Endothelial cell of umbilical vein (primary cell): ENCODE data around the gene FAM98B. TPM values are rescaled to one million over a fixed set of nuclear protein-coding genes. Genes with fewer than 3 reads are reported as not detected.

ENCODE experiments used
- BruUV-seq: library from RNA; stranded (reverse); fragments of 400-500 nt; replicated peaks from 2 replicates; lab custom pipeline; 2021; lab: Mats Ljungman, UMichigan
- CTCF ChIA-PET: fragments of 300-600, 350-600 bp; sonication (Branson Sonifier 250); formaldehyde crosslinking; loops from one replicate; lab custom pipeline; 2021; ENCODE audit warnings: antibody characterized with exemption, inconsistent platforms; lab: Charles Lee
- POLR2A ChIA-PET: fragments of 300-600, 350-600 bp; sonication (Branson Sonifier 250); formaldehyde crosslinking; loops from one replicate; lab custom pipeline; 2021; ENCODE audit warnings: antibody characterized with exemption, inconsistent platforms; lab: Charles Lee
- DNase-seq: peaks from one replicate; pipeline ENCODE4 v3.0.0-alpha.2; 2011; ENCODE audit warnings: low read depth, low spot score
- FAIRE-seq: peaks from 2 replicates; lab custom pipeline; 2011; peaks lifted over from hg19 to GRCh38; lab: Jason Lieb, UNC
- H2AFZ ChIP-seq: 2 replicates; pipeline ENCODE4 v1.6.0; 2012; ENCODE audit warnings: low read depth, low read length, control low read depth, inconsistent platforms
- H3K27ac ChIP-seq: 2 replicates; pipeline ENCODE4 v1.5.1; 2011; ENCODE audit warnings: low read depth, mild to moderate bottlenecking, control low read depth, low read length, moderate library complexity; ENCODE audit not compliant: insufficient read depth
- H3K27me3 ChIP-seq, 2 experiments: 2 replicates each; pipeline versions ENCODE4 v1.6.0 to v1.6.1; 2011; ENCODE audit warnings: low read length in 2 of 2, mixed read lengths in 1 of 2; ENCODE audit not compliant: control insufficient read depth in 2 of 2, insufficient read depth in 2 of 2
- H3K36me3 ChIP-seq, 2 experiments: 2 replicates in 1 of 2; 3 replicates in 1 of 2; pipeline ENCODE4 v1.5.1; 2011; ENCODE audit warnings: low read length in 2 of 2, mild to moderate bottlenecking in 1 of 2, moderate library complexity in 1 of 2; ENCODE audit not compliant: control insufficient read depth in 2 of 2, insufficient read depth in 2 of 2; ENCODE audit errors: extremely low read depth in 1 of 2
- H3K4me1 ChIP-seq: 3 replicates; pipeline ENCODE4 v1.5.1; 2011; ENCODE audit warnings: mild to moderate bottlenecking, low read length; ENCODE audit not compliant: control insufficient read depth, insufficient read depth; ENCODE audit errors: extremely low read depth
- H3K4me2 ChIP-seq: 2 replicates; pipeline ENCODE4 v1.6.1; 2011; ENCODE audit warnings: low read length, control low read depth, mixed read lengths; ENCODE audit not compliant: insufficient read depth
- H3K4me3 ChIP-seq, 3 experiments: fragments of 200-600 bp in 1 of 3; sonication (generic), shearing (Covaris generic) in 1 of 3; replicated peaks in 1 of 3; 2 replicates each; pipeline ENCODE4 v1.5.1; 2011 to 2016; ENCODE audit warnings: control low read depth in 3 of 3, low read length in 3 of 3, mild to moderate bottlenecking in 2 of 3, inconsistent platforms in 1 of 3, low read depth in 1 of 3, moderate library complexity in 1 of 3; ENCODE audit not compliant: insufficient read depth in 1 of 3
- H3K79me2 ChIP-seq: 2 replicates; pipeline ENCODE4 v1.6.0; 2012; ENCODE audit warnings: low read length, inconsistent platforms; ENCODE audit not compliant: control insufficient read depth, insufficient read depth
- H3K9ac ChIP-seq: replicated peaks from 2 replicates; pipeline ENCODE3; 2011; ENCODE audit warnings: low read length, control low read depth; ENCODE audit not compliant: insufficient read depth; ENCODE audit errors: extremely low read depth
- H3K9me1 ChIP-seq: replicated peaks from 3 replicates; pipeline ENCODE4 v1.6.0; 2011; ENCODE audit warnings: mild to moderate bottlenecking, low read length; ENCODE audit not compliant: control insufficient read depth, insufficient read depth; ENCODE audit errors: extremely low read depth
- H3K9me3 ChIP-seq: replicated peaks from 2 replicates; pipeline ENCODE4 v1.5.1; 2012; ENCODE audit warnings: low read length, inconsistent platforms; ENCODE audit not compliant: control insufficient read depth, insufficient read depth
- H4K20me1 ChIP-seq: replicated peaks from 2 replicates; pipeline ENCODE3; 2011; ENCODE audit warnings: mild to moderate bottlenecking, low read length; ENCODE audit not compliant: control insufficient read depth, insufficient read depth; ENCODE audit errors: extremely low read depth
- FOS ChIP-seq: IDR thresholded peaks from 2 replicates; pipeline ENCODE4 v1.6.1; 2011; ENCODE audit warnings: mild to moderate bottlenecking, low read length, moderate library complexity, borderline replicate concordance; ENCODE audit not compliant: insufficient read depth
- GATA2 ChIP-seq: IDR thresholded peaks from 2 replicates; pipeline ENCODE4 v1.7.0; 2011; ENCODE audit warnings: low read depth, mild to moderate bottlenecking, moderate library complexity, mixed read lengths, low read length; ENCODE audit not compliant: insufficient read length, insufficient read depth
- MYC ChIP-seq: IDR thresholded peaks from one replicate; pipeline ENCODE4 v1.6.1; 2011; ENCODE audit warnings: mild to moderate bottlenecking, low read depth, low read length
- POLR2A ChIP-seq: IDR thresholded peaks from 2 replicates; pipeline ENCODE4 v1.6.1; 2012; ENCODE audit warnings: low read depth, mild to moderate bottlenecking, control low read depth, low read length
- POLR2AphosphoS5 ChIP-seq: IDR thresholded peaks from 2 replicates; pipeline ENCODE4 v1.6.1; 2012; ENCODE audit warnings: low read depth, mild to moderate bottlenecking, control low read depth, low read length, moderate library complexity; ENCODE audit not compliant: insufficient read depth
- dilution Hi-C: fragments of 300-500 bp; cut with MboI; formaldehyde crosslinking; loops from one replicate; pipeline ENCODE4 v1.15.0; 2019; ENCODE audit warnings: low sequenced_read_pairs; ENCODE audit not compliant: extremely low pct_ligation_motif_present
- intact Hi-C: fragments of 100-400 bp; cut with micrococcal nuclease; formaldehyde crosslinking; loops from one replicate; pipeline ENCODE4 v1.10.0; 2022
- polyA plus RNA-seq, 4 experiments: library from polyadenylated mRNA; depleted of rRNA in 3 of 4; stranded (reverse) in 3 of 4; unstranded in 1 of 4; fragments of >200 nt; gene quantifications; 2 replicates each; pipeline versions ENCODE4 v1.2.1 to v1.2.3, GENCODE V29; 2011 to 2012; ENCODE audit warnings: missing spikeins in 1 of 4
- total RNA-seq: library from RNA; stranded (reverse); gene quantifications from 2 replicates; pipeline ENCODE4 v1.2.3, GENCODE V29; 2021
- TF ChIP-seq, protein P1 (sequence below): IDR thresholded peaks from 2 replicates; pipeline ENCODE4 v1.6.1; 2011; ENCODE audit not compliant: insufficient read depth, insufficient read length
- TF ChIP-seq, protein P2 (sequence below), 2 donors: IDR thresholded peaks; 1 replicate in 1 of 2; 2 replicates in 1 of 2; pipeline ENCODE4 v1.5.1; 2011; ENCODE audit warnings: low read length in 2 of 2, mild to moderate bottlenecking in 2 of 2, moderate library complexity in 2 of 2, control low read depth in 1 of 2, inconsistent platforms in 1 of 2, low read depth in 1 of 2; ENCODE audit not compliant: insufficient read depth in 1 of 2; ENCODE audit errors: extremely low read depth in 1 of 2

The FAM98B gene
- total and polyA plus RNA-seq, 2 donors (not counting 3 experiments of a cell fraction or from before 2014, with no cell fraction given) = 4.2 to 22.3 TPM

DNA sequence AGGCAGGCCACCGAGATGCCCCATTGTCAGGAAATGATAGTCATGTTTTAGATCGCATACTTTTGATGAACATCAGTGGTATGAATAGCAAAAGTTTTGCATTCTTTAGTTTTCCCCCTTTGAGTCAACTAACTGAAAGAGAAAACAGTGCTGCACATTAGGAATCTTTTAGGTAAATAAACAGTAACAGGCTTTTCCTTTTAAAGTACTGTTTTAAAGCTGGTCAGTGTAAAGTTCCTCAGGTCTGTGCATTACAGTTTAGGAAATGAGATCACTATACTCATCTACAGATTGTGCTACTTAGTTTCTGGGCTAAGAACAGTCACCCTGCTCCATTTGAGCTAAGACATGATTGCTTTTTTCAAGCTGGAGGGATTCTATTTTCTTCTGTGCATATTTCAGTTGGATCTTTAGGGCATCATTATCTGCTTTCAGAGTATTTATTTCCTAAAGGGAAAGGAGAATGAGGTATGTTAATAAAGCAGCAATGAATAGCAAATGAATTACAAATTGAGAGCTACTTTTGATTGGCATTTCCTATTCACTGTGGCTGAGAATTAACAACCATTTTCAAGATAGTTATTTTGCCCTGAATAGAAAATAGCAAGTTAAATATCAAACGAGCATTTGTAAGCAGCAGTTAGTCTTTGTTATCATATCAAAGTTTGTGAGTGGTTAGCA, 36.5 kb downstream of the FAM98B start:
- no peak for TF ChIP-seq POLR2AphosphoS5
- TF ChIP-seq GATA2 = no peak
- TF ChIP-seq POLR2A = no peak
- no peak for TF ChIP-seq MYC
- TF ChIP-seq FOS = peak; percentile 10
- TF ChIP-seq, protein P1, sequence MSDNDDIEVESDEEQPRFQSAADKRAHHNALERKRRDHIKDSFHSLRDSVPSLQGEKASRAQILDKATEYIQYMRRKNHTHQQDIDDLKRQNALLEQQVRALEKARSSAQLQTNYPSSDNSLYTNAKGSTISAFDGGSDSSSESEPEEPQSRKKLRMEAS = no peak
- dilution Hi-C loops (no loop called here), intact Hi-C loops (no loop called here)
- CTCF ChIA-PET = interaction anchor here (0.8 to 2.1 kb wide), 10 partner anchors 9 to 494 kb away, joined by 3 to 8 read pairs (median 4); partner anchors contain the start of gene RASGRP1
- H3K4me1 ChIP-seq = peaks cover 11% of the 10 kb centered on the region
- peak overlapping the region; percentile 64 for H3K4me2 ChIP-seq
- H3K9me1 ChIP-seq = no peaks in the 10 kb centered on the region
- peak overlapping the region in 1 of 3 experiments; percentile 27 for H3K4me3 ChIP-seq
- POLR2A ChIA-PET = interaction anchor here (0.5 kb wide), 1 partner anchor 266 kb away, joined by 3 read pairs; no protein-coding TSS in a partner anchor
- FAIRE-seq (peak; percentile 65), DNase-seq (peak; percentile 49)
- H4K20me1 ChIP-seq = no peaks in the 10 kb centered on the region
- H3K79me2 ChIP-seq = no peaks in the 10 kb centered on the region
- H3K27ac ChIP-seq = no peak overlapping the region
- no peak overlapping the region for H2AFZ ChIP-seq
- H3K36me3 ChIP-seq = no peaks in the 10 kb centered on the region
- H3K9ac ChIP-seq = no peak overlapping the region
- H3K27me3 ChIP-seq = no peaks in the 10 kb centered on the region
- BruUV-seq = no TSS peak
- no peaks in the 10 kb centered on the region for H3K9me3 ChIP-seq

DNA sequence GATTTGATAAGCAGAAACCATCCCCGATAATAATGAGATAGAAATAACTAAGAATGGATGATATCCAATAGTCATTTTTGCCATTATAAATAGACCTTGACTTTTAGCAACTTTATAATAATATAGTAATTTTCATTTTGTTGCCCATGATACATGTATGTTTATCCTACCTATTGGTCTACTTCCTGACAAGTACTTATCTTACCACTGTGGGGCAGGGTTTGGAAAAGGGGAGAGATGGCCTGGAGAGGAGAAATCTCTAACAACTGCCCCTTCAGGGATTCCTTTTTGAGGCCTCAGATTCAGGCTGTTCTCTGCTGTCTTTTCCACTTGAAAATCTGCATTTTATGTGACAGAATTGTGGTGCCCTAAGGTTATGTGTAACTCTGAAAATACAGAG, 42.2 kb downstream of the FAM98B start:
- ChIA-PET CTCF (interaction anchor here (1.3 to 1.5 kb wide), 2 partner anchors 68 kb away, joined by 4 to 5 read pairs; partner anchors contain the start of gene RASGRP1), POLR2A (no interaction called here)
- no peaks in the 10 kb centered on the region for H3K9me1 ChIP-seq
- no peaks in the 10 kb centered on the region for H3K9me3 ChIP-seq
- no peaks in the 10 kb centered on the region for H3K36me3 ChIP-seq
- H3K4me3 ChIP-seq = no peak overlapping the region
- BruUV-seq = no TSS peak
- intact Hi-C loops (no loop called here), dilution Hi-C loops (no loop called here)
- H3K9ac ChIP-seq = no peak overlapping the region
- H3K27ac ChIP-seq = no peak overlapping the region
- no peaks in the 10 kb centered on the region for H4K20me1 ChIP-seq
- no peak overlapping the region for H3K4me2 ChIP-seq
- H3K27me3 ChIP-seq = no peaks in the 10 kb centered on the region
- DNase-seq (no peak), FAIRE-seq (no peak)
- no peaks in the 10 kb centered on the region for H3K79me2 ChIP-seq
- H2AFZ ChIP-seq = no peak overlapping the region
- TF ChIP-seq, protein P2, sequence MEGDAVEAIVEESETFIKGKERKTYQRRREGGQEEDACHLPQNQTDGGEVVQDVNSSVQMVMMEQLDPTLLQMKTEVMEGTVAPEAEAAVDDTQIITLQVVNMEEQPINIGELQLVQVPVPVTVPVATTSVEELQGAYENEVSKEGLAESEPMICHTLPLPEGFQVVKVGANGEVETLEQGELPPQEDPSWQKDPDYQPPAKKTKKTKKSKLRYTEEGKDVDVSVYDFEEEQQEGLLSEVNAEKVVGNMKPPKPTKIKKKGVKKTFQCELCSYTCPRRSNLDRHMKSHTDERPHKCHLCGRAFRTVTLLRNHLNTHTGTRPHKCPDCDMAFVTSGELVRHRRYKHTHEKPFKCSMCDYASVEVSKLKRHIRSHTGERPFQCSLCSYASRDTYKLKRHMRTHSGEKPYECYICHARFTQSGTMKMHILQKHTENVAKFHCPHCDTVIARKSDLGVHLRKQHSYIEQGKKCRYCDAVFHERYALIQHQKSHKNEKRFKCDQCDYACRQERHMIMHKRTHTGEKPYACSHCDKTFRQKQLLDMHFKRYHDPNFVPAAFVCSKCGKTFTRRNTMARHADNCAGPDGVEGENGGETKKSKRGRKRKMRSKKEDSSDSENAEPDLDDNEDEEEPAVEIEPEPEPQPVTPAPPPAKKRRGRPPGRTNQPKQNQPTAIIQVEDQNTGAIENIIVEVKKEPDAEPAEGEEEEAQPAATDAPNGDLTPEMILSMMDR (IDR thresholded peaks at IDR 0.05; ENCODE audit: extremely low read depth in 1 of 2, insufficient read depth in 1 of 2, low read depth in 1 of 2, low read length in 2 of 2) = no peak
- TF ChIP-seq GATA2 = no peak
- TF ChIP-seq POLR2A = no peak
- TF ChIP-seq, protein P1 = no peak
- TF ChIP-seq MYC = no peak
- TF ChIP-seq POLR2AphosphoS5 = no peak
- no peak for TF ChIP-seq FOS
- H3K4me1 ChIP-seq = no peaks in the 10 kb centered on the region
